ENCODE measurements around the gene ANKRD62.

DNA sequence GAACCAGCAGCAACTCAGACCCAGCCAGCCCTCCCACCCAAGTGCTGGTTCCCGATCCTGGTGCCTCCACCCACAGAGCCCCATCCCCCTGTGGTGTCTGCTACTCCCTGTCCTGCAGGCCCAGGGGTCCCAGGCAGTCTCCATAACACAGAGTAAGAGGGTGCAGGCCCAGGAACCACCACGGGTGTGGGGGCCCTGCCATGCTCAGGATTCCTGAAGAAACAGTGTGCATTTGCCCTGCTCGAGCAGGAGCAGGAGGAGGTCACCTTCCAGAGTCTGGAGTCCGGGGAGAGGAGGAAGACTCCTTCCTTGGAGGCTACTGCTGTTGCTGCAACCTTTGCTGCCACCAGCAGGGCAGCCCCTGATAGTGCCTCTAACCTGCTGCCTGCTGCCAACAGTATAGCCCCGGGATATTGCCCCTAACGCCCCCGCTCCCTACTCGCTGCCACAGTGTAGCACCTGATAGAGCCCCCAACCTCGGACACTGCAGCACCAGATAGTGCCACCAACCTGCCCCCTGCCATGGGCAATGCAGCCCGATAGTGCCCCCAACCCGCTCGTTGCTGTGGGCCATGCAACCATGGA is 46.8 kb upstream of the ANKRD62 start:
- TF ChIP-seq, protein P1, sequence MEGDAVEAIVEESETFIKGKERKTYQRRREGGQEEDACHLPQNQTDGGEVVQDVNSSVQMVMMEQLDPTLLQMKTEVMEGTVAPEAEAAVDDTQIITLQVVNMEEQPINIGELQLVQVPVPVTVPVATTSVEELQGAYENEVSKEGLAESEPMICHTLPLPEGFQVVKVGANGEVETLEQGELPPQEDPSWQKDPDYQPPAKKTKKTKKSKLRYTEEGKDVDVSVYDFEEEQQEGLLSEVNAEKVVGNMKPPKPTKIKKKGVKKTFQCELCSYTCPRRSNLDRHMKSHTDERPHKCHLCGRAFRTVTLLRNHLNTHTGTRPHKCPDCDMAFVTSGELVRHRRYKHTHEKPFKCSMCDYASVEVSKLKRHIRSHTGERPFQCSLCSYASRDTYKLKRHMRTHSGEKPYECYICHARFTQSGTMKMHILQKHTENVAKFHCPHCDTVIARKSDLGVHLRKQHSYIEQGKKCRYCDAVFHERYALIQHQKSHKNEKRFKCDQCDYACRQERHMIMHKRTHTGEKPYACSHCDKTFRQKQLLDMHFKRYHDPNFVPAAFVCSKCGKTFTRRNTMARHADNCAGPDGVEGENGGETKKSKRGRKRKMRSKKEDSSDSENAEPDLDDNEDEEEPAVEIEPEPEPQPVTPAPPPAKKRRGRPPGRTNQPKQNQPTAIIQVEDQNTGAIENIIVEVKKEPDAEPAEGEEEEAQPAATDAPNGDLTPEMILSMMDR (IDR thresholded peaks at IDR 0.05): no peak
- no peak for TF ChIP-seq POLR2A (IDR thresholded peaks at IDR 0.05)
